GM12878 (cell line): ENCODE results near the gene AJM1. TPM values are rescaled to one million over a fixed set of nuclear protein-coding genes. Genes with fewer than 3 reads are reported as not detected.

Experiments used
- BCL3 ChIP-seq: IDR thresholded peaks from 2 replicates; pipeline ENCODE4 v1.6.1; 2011; ENCODE audit warnings: borderline replicate concordance, low read depth, mild to moderate bottlenecking, moderate library complexity, low read length; ENCODE audit not compliant: insufficient read depth, poor library complexity, severe bottlenecking
- BHLHE40 ChIP-seq, 2 experiments: fragments of 450-650 bp in 1 of 2; IDR thresholded peaks; 2 replicates each; pipeline ENCODE4 v1.6.1; 2011 to 2017; ENCODE audit warnings: low read depth in 2 of 2, borderline replicate concordance in 1 of 2, improper control_type of control experiment in 1 of 2, low read length in 1 of 2, mild to moderate bottlenecking in 1 of 2
- CHD2 ChIP-seq: IDR thresholded peaks from 2 replicates; pipeline ENCODE4 v1.6.1; 2011; ENCODE audit warnings: low read depth, low read length, improper control_type of control experiment, borderline replicate concordance
- CREM ChIP-seq: IDR thresholded peaks from 2 replicates; pipeline ENCODE4 v1.6.1; 2014; ENCODE audit warnings: antibody characterized with exemption, low read depth
- HDGF ChIP-seq: fragments of 450-650 bp; IDR thresholded peaks from 2 replicates; pipeline ENCODE4 v1.6.1; 2016; ENCODE audit warnings: antibody characterized with exemption
- KAT2A ChIP-seq: conservative IDR thresholded peaks from 2 replicates; pipeline ENCODE4 v1.6.1; 2011; ENCODE audit warnings: low read depth, low read length; ENCODE audit not compliant: control insufficient read depth
- MTA3 ChIP-seq: IDR thresholded peaks from 2 replicates; pipeline ENCODE4 v1.6.1; 2012; ENCODE audit warnings: low read length, inconsistent platforms, borderline replicate concordance
- NFXL1 ChIP-seq: fragments of 450-650 bp; IDR thresholded peaks from 2 replicates; pipeline ENCODE4 v1.6.1; 2017; ENCODE audit warnings: antibody characterized with exemption, mild to moderate bottlenecking, borderline replicate concordance
- NRF1 ChIP-seq: conservative IDR thresholded peaks from 2 replicates; pipeline ENCODE4 v1.6.1; 2011; ENCODE audit warnings: mild to moderate bottlenecking, low read depth, low read length, improper control_type of control experiment
- PML ChIP-seq: IDR thresholded peaks from 2 replicates; pipeline ENCODE4 v1.6.1; 2012; ENCODE audit warnings: low read length, inconsistent platforms
- POLR2AphosphoS5 ChIP-seq: IDR thresholded peaks from 2 replicates; pipeline ENCODE4 v1.6.1; 2011; ENCODE audit warnings: mild to moderate bottlenecking, low read length, inconsistent platforms
- POU2F2 ChIP-seq: IDR thresholded peaks from 3 replicates; pipeline ENCODE4 v1.6.1; 2011; ENCODE audit warnings: low read depth, mild to moderate bottlenecking, low read length, borderline replicate concordance
- SMAD5 ChIP-seq: IDR thresholded peaks from 2 replicates; pipeline ENCODE4 v1.6.1; 2016; ENCODE audit warnings: antibody characterized with exemption, low read depth
- ZNF207 ChIP-seq: fragments of 450-650 bp; IDR thresholded peaks from 2 replicates; pipeline ENCODE4 v1.6.1; 2014; ENCODE audit warnings: antibody characterized with exemption, mild to moderate bottlenecking, borderline replicate concordance
- ZNF622 ChIP-seq: fragments of 450-650 bp; IDR thresholded peaks from 2 replicates; pipeline ENCODE4 v1.6.1; 2017; ENCODE audit warnings: mild to moderate bottlenecking, inconsistent platforms
- polyA plus RNA-seq, 11 experiments: library from polyadenylated mRNA; depleted of rRNA in 4 of 11; unstranded in 6 of 11; stranded (reverse) in 5 of 11; fragments of >200 nt; fragmentation: Nextera tagmentation in 4 of 11; fragmentation: Illumina TruSeq in 1 of 11; extraction: Ambion mirVana in 4 of 11; extraction: Trizol in 1 of 11; gene quantifications; 1 replicate in 1 of 11; 2 replicates in 10 of 11; pipeline versions ENCODE4 v1.2.1 to v1.2.3, GENCODE V29; 2011 to 2016; ENCODE audit warnings: inconsistent platforms in 2 of 11, missing spikeins in 2 of 11, low read depth in 1 of 11
- total RNA-seq, 4 experiments: library from RNA; depleted of rRNA in 3 of 4; stranded (reverse); fragments of >200 nt in 3 of 4; fragmentation: Illumina TruSeq in 1 of 4; extraction: Trizol in 1 of 4; gene quantifications; 2 replicates each; pipeline versions ENCODE4 v1.2.1 to v1.2.3, GENCODE V29; 2013 to 2021
- TF ChIP-seq, protein P1 (sequence below): IDR thresholded peaks from 2 replicates; pipeline ENCODE4 v1.6.1; 2012; ENCODE audit warnings: improper control_type of control experiment, low read depth, low read length; ENCODE audit not compliant: insufficient replicate concordance
- TF ChIP-seq, protein P2 (sequence below): fragments of 450-650 bp; IDR thresholded peaks from 2 replicates; pipeline ENCODE4 v1.6.1; 2017; ENCODE audit warnings: mild to moderate bottlenecking, low read depth, inconsistent platforms; ENCODE audit not compliant: poor library complexity, severe bottlenecking
- TF ChIP-seq, protein P3 (sequence below): fragments of 450-650 bp; conservative IDR thresholded peaks from 2 replicates; pipeline ENCODE4 v1.6.1; 2017; ENCODE audit warnings: mild to moderate bottlenecking, moderate library complexity

The AJM1 gene
- total and polyA plus RNA-seq, 10 of the 15 experiments (the other 5 are each of a cell fraction or from before 2014, with no cell fraction given) = 0.06 to 2.5 (median 1.0) TPM; not detected in 2

GRCh38 chr9:136849038-136849959 lies 7.0 kb downstream of the AJM1 start, which contains the start of gene PHPT1 (continued):
- no peak for TF ChIP-seq MTA3
- TF ChIP-seq ZNF207 = peak; percentile 86; the same call in 1 of the 2 replicates
- TF ChIP-seq SMAD5 = peak; percentile 77
- no peak for TF ChIP-seq NFXL1
- peak; percentile 84 for TF ChIP-seq POLR2AphosphoS5
- peak; percentile 96 for TF ChIP-seq CHD2
- TF ChIP-seq, protein P1, sequence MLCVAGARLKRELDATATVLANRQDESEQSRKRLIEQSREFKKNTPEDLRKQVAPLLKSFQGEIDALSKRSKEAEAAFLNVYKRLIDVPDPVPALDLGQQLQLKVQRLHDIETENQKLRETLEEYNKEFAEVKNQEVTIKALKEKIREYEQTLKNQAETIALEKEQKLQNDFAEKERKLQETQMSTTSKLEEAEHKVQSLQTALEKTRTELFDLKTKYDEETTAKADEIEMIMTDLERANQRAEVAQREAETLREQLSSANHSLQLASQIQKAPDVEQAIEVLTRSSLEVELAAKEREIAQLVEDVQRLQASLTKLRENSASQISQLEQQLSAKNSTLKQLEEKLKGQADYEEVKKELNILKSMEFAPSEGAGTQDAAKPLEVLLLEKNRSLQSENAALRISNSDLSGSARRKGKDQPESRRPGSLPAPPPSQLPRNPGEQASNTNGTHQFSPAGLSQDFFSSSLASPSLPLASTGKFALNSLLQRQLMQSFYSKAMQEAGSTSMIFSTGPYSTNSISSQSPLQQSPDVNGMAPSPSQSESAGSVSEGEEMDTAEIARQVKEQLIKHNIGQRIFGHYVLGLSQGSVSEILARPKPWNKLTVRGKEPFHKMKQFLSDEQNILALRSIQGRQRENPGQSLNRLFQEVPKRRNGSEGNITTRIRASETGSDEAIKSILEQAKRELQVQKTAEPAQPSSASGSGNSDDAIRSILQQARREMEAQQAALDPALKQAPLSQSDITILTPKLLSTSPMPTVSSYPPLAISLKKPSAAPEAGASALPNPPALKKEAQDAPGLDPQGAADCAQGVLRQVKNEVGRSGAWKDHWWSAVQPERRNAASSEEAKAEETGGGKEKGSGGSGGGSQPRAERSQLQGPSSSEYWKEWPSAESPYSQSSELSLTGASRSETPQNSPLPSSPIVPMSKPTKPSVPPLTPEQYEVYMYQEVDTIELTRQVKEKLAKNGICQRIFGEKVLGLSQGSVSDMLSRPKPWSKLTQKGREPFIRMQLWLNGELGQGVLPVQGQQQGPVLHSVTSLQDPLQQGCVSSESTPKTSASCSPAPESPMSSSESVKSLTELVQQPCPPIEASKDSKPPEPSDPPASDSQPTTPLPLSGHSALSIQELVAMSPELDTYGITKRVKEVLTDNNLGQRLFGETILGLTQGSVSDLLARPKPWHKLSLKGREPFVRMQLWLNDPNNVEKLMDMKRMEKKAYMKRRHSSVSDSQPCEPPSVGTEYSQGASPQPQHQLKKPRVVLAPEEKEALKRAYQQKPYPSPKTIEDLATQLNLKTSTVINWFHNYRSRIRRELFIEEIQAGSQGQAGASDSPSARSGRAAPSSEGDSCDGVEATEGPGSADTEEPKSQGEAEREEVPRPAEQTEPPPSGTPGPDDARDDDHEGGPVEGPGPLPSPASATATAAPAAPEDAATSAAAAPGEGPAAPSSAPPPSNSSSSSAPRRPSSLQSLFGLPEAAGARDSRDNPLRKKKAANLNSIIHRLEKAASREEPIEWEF = no peak
- peak; percentile 78 for TF ChIP-seq HDGF
- no peak for TF ChIP-seq ZNF622
- TF ChIP-seq, protein P2, sequence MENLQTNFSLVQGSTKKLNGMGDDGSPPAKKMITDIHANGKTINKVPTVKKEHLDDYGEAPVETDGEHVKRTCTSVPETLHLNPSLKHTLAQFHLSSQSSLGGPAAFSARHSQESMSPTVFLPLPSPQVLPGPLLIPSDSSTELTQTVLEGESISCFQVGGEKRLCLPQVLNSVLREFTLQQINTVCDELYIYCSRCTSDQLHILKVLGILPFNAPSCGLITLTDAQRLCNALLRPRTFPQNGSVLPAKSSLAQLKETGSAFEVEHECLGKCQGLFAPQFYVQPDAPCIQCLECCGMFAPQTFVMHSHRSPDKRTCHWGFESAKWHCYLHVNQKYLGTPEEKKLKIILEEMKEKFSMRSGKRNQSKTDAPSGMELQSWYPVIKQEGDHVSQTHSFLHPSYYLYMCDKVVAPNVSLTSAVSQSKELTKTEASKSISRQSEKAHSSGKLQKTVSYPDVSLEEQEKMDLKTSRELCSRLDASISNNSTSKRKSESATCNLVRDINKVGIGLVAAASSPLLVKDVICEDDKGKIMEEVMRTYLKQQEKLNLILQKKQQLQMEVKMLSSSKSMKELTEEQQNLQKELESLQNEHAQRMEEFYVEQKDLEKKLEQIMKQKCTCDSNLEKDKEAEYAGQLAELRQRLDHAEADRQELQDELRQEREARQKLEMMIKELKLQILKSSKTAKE = peak; percentile 58
- peak; percentile 14 for TF ChIP-seq BCL3
- no peak for TF ChIP-seq NRF1
- TF ChIP-seq, protein P3, sequence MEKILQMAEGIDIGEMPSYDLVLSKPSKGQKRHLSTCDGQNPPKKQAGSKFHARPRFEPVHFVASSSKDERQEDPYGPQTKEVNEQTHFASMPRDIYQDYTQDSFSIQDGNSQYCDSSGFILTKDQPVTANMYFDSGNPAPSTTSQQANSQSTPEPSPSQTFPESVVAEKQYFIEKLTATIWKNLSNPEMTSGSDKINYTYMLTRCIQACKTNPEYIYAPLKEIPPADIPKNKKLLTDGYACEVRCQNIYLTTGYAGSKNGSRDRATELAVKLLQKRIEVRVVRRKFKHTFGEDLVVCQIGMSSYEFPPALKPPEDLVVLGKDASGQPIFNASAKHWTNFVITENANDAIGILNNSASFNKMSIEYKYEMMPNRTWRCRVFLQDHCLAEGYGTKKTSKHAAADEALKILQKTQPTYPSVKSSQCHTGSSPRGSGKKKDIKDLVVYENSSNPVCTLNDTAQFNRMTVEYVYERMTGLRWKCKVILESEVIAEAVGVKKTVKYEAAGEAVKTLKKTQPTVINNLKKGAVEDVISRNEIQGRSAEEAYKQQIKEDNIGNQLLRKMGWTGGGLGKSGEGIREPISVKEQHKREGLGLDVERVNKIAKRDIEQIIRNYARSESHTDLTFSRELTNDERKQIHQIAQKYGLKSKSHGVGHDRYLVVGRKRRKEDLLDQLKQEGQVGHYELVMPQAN = peak; percentile 71
- TF ChIP-seq POU2F2 = peak; percentile 39; the same call in 1 of the 3 replicates
- no peak for TF ChIP-seq KAT2A
- peak; percentile 87 to 97 for TF ChIP-seq BHLHE40 (IDR thresholded peaks at IDR 0.05; ENCODE audit: borderline replicate concordance in 1 of 2, low read depth in 2 of 2, low read length in 1 of 2)
- TF ChIP-seq PML = peak; percentile 65; the same call in 1 of the 2 replicates
- peak; percentile 54 for TF ChIP-seq CREM
